GM18526 (cell line): ENCODE data around the gene OR8A1.

Experiments used
- POLR2A ChIP-seq: IDR thresholded peaks from 3 replicates; pipeline ENCODE4 v1.6.1; 2011; ENCODE audit not compliant: insufficient read length; ENCODE audit errors: extremely low read depth

The OR8A1 gene

GRCh38 chr11:124584681-124585372 lies 15.0 kb downstream of the OR8A1 start:
- no peak for TF ChIP-seq POLR2A

GRCh38 chr11:124586238-124586860 lies 16.6 kb downstream of the OR8A1 start:
- no peak for TF ChIP-seq POLR2A

- TF ChIP-seq POLR2A, result no peak
Measured at GRCh38 chr11:124591430-124591829, 21.6 kb downstream of the OR8A1 start.

- TF ChIP-seq POLR2A, result no peak
Measured at GRCh38 chr11:124592627-124593026, 22.8 kb downstream of the OR8A1 start.

GRCh38 chr11:124595302-124595701 lies 25.5 kb downstream of the OR8A1 start:
- no peak for TF ChIP-seq POLR2A

- no peak for TF ChIP-seq POLR2A
Measured at GRCh38 chr11:124597626-124598025, 27.8 kb downstream of the OR8A1 start.

- no peak for TF ChIP-seq POLR2A
Measured at GRCh38 chr11:124600621-124601320, 31.0 kb downstream of the OR8A1 start.

GRCh38 chr11:124602193-124602592 lies 32.4 kb downstream of the OR8A1 start:
- no peak for TF ChIP-seq POLR2A

- TF ChIP-seq POLR2A, result no peak
Measured at GRCh38 chr11:124605719-124606118, 35.9 kb downstream of the OR8A1 start.

- TF ChIP-seq POLR2A, result no peak
Measured at GRCh38 chr11:124608147-124608546, 38.4 kb downstream of the OR8A1 start.

GRCh38 chr11:124610295-124610694 lies 40.5 kb downstream of the OR8A1 start:
- no peak for TF ChIP-seq POLR2A

- no peak for TF ChIP-seq POLR2A
Measured at GRCh38 chr11:124611064-124611463, 41.3 kb downstream of the OR8A1 start, which contains the start of gene PANX3. Gene PANX3 (plus strand): TSS chr11:124611428. CDS start chr11:124611557, 129 bp downstream.

GRCh38 chr11:124612045-124612444 lies 42.2 kb downstream of the OR8A1 start:
- TF ChIP-seq POLR2A, result no peak

GRCh38 chr11:124612567-124613246 lies 42.9 kb downstream of the OR8A1 start:
- TF ChIP-seq POLR2A, result no peak

- no peak for TF ChIP-seq POLR2A
Measured at GRCh38 chr11:124618863-124619262, 49.1 kb downstream of the OR8A1 start.
